Stimulated activated CD8-positive, alpha-beta memory T cell treated with anti-CD3 and anti-CD28 coated beads, Interleukin-12 subunit alpha, Interleukin-12 subunit beta, amount 100 ng/mL, for 1 hour (primary cell): ENCODE results near the gene CBLN1.

Experiments used
- DNase-seq: peaks from one replicate; pipeline ENCODE4 v3.0.0-alpha.2; 2020; ENCODE audit warnings: low read depth

CBLN1 gene

GRCh38 chr16:49281480-49281842 lies at the start of gene CBLN1:
Gene CBLN1, minus strand, starts transcription at chr16:49281838. Its CDS starts 373 bp downstream, at chr16:49281465.
- no peak for DNase-seq

GRCh38 chr16:49330562-49331201 lies 49.0 kb upstream of the CBLN1 start:
- DNase-seq: no peak

- no peak for DNase-seq
Measured at GRCh38 chr16:49328325-49328724, 46.7 kb upstream of the CBLN1 start.

GRCh38 chr16:49327466-49327865 lies 45.8 kb upstream of the CBLN1 start:
- DNase-seq: no peak

- no peak for DNase-seq
Measured at GRCh38 chr16:49324703-49325102, 43.1 kb upstream of the CBLN1 start.

GRCh38 chr16:49315602-49316001 lies 34.0 kb upstream of the CBLN1 start:
- no peak for DNase-seq

- DNase-seq: no peak
Measured at GRCh38 chr16:49312389-49312985, 30.8 kb upstream of the CBLN1 start.

GRCh38 chr16:49311823-49312222 lies 30.2 kb upstream of the CBLN1 start:
- no peak for DNase-seq

GRCh38 chr16:49307176-49307575 lies 25.5 kb upstream of the CBLN1 start:
- no peak for DNase-seq

GRCh38 chr16:49305406-49305805 lies 23.8 kb upstream of the CBLN1 start:
- DNase-seq: no peak

GRCh38 chr16:49292413-49292812 lies 10.8 kb upstream of the CBLN1 start:
- no peak for DNase-seq

- DNase-seq: no peak
Measured at GRCh38 chr16:49287572-49287971, 5.9 kb upstream of the CBLN1 start.

GRCh38 chr16:49284962-49285361 lies 3.3 kb upstream of the CBLN1 start:
- no peak for DNase-seq

GRCh38 chr16:49283376-49284049 lies 1.9 kb upstream of the CBLN1 start:
- no peak for DNase-seq

GRCh38 chr16:49282690-49283375 lies 1.2 kb upstream of the CBLN1 start:
- DNase-seq: no peak

- DNase-seq: no peak
Measured at GRCh38 chr16:49281843-49282642, 405 bp upstream of the CBLN1 start.

GRCh38 chr16:49280841-49281371 lies 732 bp downstream of the CBLN1 start:
- no peak for DNase-seq

GRCh38 chr16:49280105-49280741 lies 1.4 kb downstream of the CBLN1 start:
- DNase-seq: no peak

- DNase-seq: no peak
Measured at GRCh38 chr16:49278944-49279725, 2.5 kb downstream of the CBLN1 start.

GRCh38 chr16:49278567-49278827 lies 3.1 kb downstream of the CBLN1 start:
- DNase-seq: no peak
